ENCODE measurements around the gene LRP1B. TPM values are rescaled to one million over a fixed set of nuclear protein-coding genes. Genes with fewer than 3 reads are reported as not detected.
"Not testable (repeated sequence)": the region's sequence is repeated elsewhere in the genome, so short reads cannot be mapped to it uniquely, and the experiment has no call there.

The LRP1B gene
- total and polyA plus RNA-seq, 7 experiments from 2014 or later: 0.10 TPM; not detected in 6

DNA sequence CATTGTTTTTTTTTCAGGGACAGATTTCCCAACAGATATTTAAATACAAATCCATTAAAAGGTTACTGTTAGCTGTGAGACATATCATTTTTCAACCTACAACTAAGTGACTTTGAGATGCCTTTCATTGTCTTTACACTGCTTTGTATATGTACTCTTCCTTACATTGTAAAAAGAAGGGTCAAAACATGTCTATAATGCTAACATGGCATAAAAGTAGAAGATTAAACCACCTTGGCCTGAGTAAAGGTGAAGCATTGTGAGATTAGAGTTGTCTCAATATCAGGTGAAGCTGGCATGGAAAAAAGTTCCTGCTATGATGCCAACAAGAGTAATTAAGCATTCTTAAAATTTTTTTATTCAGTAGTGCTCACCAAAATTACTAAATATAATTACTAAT lies 1842.1 kb downstream of the LRP1B start:
- Histone ChIP-seq H3K27ac (ENCODE audit: low read depth, low read length) (no peak overlapping the region), H3K36me3 (ENCODE audit: control insufficient read depth in 2 of 3, insufficient read depth in 3 of 3, low read length in 3 of 3) (no peaks in the 10 kb centered on the region), H3K4me3 (ENCODE audit: low read length) (no peak overlapping the region), H3K27me3 (ENCODE audit: control insufficient read depth in 2 of 2, insufficient read depth in 2 of 2, low read length in 2 of 2) (no peaks in the 10 kb centered on the region), H3K9me3 (ENCODE audit: control insufficient read depth in 2 of 3, low read length in 3 of 3) (no peaks in the 10 kb centered on the region), H3K4me1 (ENCODE audit: control insufficient read depth in 2 of 2, insufficient read depth in 2 of 2, low read length in 2 of 2) (no peaks in the 10 kb centered on the region)
- Mint-ChIP-seq H3K4me3 (no peak overlapping the region), H3K27me3 (no peaks in the 10 kb centered on the region), H3K36me3 (no peaks in the 10 kb centered on the region), H3K9me3 (peaks cover 0 to 10% (median 4%) of the 10 kb centered on the region in 11 donors), H3K4me1 (no peaks in the 10 kb centered on the region), H3K27ac (no peak overlapping the region)
- intact Hi-C loops (cut with micrococcal nuclease): no loop called here
- ATAC-seq (no peak), DNase-seq (no peak)
- POLR2A ChIA-PET: no interaction called here
- CTCF ChIA-PET: no interaction called here

DNA sequence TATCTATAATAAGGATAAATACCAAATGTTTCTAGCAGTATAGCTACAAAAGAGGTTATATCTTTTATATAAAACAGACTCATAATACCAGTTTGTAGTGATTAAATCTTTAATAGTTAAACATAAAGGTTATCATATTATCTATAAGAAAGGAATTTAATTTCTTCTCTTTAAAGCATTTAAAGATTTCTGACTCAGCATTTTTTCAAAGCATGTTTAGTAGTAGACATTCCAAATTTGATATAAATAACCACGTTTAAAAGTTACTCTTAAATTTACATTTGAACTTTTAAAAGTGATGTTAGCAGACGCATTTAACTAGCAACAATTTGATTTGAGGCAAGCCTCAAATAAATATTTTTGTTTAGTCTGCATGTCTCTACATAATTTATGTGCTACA lies 1842.6 kb downstream of the LRP1B start:
- ATAC-seq: no peak
- POLR2A ChIA-PET: no interaction called here

DNA sequence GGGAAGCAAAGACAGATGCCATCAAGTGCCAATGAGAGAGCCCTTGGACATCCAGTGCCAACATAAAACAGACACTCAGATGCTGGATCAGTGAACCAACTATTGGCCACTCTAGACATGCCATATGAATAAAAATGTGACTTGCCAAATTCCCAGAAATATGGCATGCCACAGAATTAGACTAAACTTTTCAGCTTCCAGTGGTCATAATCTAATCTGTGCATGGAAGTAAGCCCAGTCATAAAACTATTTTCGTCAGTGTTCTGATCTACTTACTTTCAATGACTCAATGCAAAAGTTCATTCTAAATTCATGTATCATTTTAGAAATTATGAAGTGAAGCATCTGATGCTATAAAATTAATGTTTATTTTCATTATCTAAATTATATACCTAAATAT lies 1844.4 kb downstream of the LRP1B start:
- Mint-ChIP-seq H3K36me3 (no peaks in the 10 kb centered on the region), H3K9me3 (peaks cover 0 to 8% (median 1%) of the 10 kb centered on the region in 11 donors)
- ATAC-seq: no peak

More for the DNA sequence above, 1842.6 kb downstream of the LRP1B start:
- Histone ChIP-seq H3K27me3 (ENCODE audit: control insufficient read depth in 2 of 2, insufficient read depth in 2 of 2, low read length in 2 of 2) (no peaks in the 10 kb centered on the region), H3K9me3 (ENCODE audit: control insufficient read depth in 2 of 3, low read length in 3 of 3) (no peaks in the 10 kb centered on the region), H3K4me3 (ENCODE audit: low read length) (no peak overlapping the region), H3K36me3 (ENCODE audit: control insufficient read depth in 2 of 3, insufficient read depth in 3 of 3, low read length in 3 of 3) (no peaks in the 10 kb centered on the region), H3K4me1 (ENCODE audit: control insufficient read depth in 2 of 2, insufficient read depth in 2 of 2, low read length in 2 of 2) (no peaks in the 10 kb centered on the region), H3K27ac (ENCODE audit: low read depth, low read length) (no peak overlapping the region)
- Mint-ChIP-seq H3K9me3 (peaks cover 0 to 10% (median 4%) of the 10 kb centered on the region in 11 donors), H3K27me3 (no peaks in the 10 kb centered on the region), H3K4me3 (no peak overlapping the region), H3K4me1 (no peaks in the 10 kb centered on the region), H3K36me3 (no peaks in the 10 kb centered on the region), H3K27ac (no peak overlapping the region)
- no peak for DNase-seq
- CTCF ChIA-PET: no interaction called here
- intact Hi-C loops (cut with micrococcal nuclease): no loop called here

DNA sequence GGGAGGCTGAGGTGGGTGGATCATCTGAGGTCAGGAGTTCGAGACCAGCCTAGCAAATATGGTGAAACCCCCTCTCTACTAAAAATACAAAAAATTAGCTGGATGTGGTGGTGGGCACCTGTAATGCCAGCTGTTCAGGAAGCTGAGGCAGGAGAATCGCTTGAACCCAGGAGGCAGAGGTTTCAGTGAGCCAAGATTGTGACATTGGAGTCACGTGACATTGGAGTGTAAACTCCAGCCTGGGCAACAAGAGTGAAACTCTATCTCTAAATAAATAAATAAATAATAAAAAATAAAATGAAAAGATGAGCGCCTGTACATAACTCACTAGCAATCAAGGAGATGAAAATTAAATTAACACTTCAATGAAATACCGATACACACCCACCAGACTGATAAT lies 1853.5 kb downstream of the LRP1B start:
- CTCF ChIA-PET; intact Hi-C loops (cut with micrococcal nuclease); H3K4me1 Mint-ChIP-seq; DNase-seq; H3K4me3 ChIP-seq (ENCODE audit: low read length); ATAC-seq; H3K27ac Mint-ChIP-seq; POLR2A ChIA-PET; H3K27ac ChIP-seq (ENCODE audit: low read depth, low read length); H3K36me3 ChIP-seq (ENCODE audit: control insufficient read depth in 2 of 3, insufficient read depth in 3 of 3, low read length in 3 of 3); H3K27me3 Mint-ChIP-seq; H3K27me3 ChIP-seq (ENCODE audit: control insufficient read depth in 2 of 2, insufficient read depth in 2 of 2, low read length in 2 of 2); H3K36me3 Mint-ChIP-seq; H3K9me3 ChIP-seq (ENCODE audit: control insufficient read depth in 2 of 3, low read length in 3 of 3); H3K4me3 Mint-ChIP-seq; H3K4me1 ChIP-seq (ENCODE audit: control insufficient read depth in 2 of 2, insufficient read depth in 2 of 2, low read length in 2 of 2): not testable (repeated sequence)
- peaks cover 0 to 24% (median 5%) of the 10 kb centered on the region in 11 donors for H3K9me3 Mint-ChIP-seq

More for the DNA sequence above, 1844.4 kb downstream of the LRP1B start:
- H3K36me3 ChIP-seq (ENCODE audit: control insufficient read depth in 2 of 3, insufficient read depth in 3 of 3, low read length in 3 of 3): no peaks in the 10 kb centered on the region
- no peak for DNase-seq
- no peaks in the 10 kb centered on the region for H3K27me3 ChIP-seq (ENCODE audit: control insufficient read depth in 2 of 2, insufficient read depth in 2 of 2, low read length in 2 of 2)
- H3K4me3 ChIP-seq (ENCODE audit: low read length): no peak overlapping the region
- Mint-ChIP-seq H3K27me3 (no peaks in the 10 kb centered on the region), H3K27ac (no peak overlapping the region), H3K4me1 (no peaks in the 10 kb centered on the region), H3K4me3 (no peak overlapping the region)
- CTCF ChIA-PET: no interaction called here
- H3K27ac ChIP-seq (ENCODE audit: low read depth, low read length): no peak overlapping the region
- H3K9me3 ChIP-seq (ENCODE audit: control insufficient read depth in 2 of 3, low read length in 3 of 3): no peaks in the 10 kb centered on the region
- H3K4me1 ChIP-seq (ENCODE audit: control insufficient read depth in 2 of 2, insufficient read depth in 2 of 2, low read length in 2 of 2): no peaks in the 10 kb centered on the region
- POLR2A ChIA-PET: no interaction called here
- intact Hi-C loops (cut with micrococcal nuclease): no loop called here

DNA sequence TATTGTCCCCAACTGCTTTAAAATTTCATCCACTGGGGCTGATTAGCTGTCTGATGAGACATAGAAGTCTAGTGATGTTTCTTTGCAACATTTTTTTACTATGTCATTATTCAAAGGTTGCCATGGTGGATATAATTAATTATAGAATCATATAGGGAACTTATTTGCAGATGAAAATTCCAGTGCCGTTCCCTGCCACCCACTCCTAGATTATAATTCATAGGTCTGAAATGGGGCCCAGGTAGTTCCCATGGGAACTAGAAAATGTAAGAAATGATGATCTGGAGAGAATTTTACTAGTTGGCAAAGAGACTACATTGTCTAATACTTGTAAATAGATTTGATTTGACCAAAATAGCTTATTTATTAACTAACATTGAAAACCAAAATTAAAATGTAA lies 1854.2 kb downstream of the LRP1B start:
- ChIA-PET CTCF (no interaction called here), POLR2A (no interaction called here)
- Histone ChIP-seq H3K4me3 (ENCODE audit: low read length) (no peak overlapping the region), H3K4me1 (ENCODE audit: control insufficient read depth in 2 of 2, insufficient read depth in 2 of 2, low read length in 2 of 2) (no peaks in the 10 kb centered on the region), H3K27me3 (ENCODE audit: control insufficient read depth in 2 of 2, insufficient read depth in 2 of 2, low read length in 2 of 2) (no peaks in the 10 kb centered on the region), H3K27ac (ENCODE audit: low read depth, low read length) (no peak overlapping the region), H3K36me3 (ENCODE audit: control insufficient read depth in 2 of 3, insufficient read depth in 3 of 3, low read length in 3 of 3) (no peaks in the 10 kb centered on the region), H3K9me3 (ENCODE audit: control insufficient read depth in 2 of 3, low read length in 3 of 3) (no peaks in the 10 kb centered on the region)
- Mint-ChIP-seq H3K9me3 (peaks cover 0 to 24% (median 5%) of the 10 kb centered on the region in 11 donors), H3K27me3 (no peaks in the 10 kb centered on the region), H3K36me3 (no peaks in the 10 kb centered on the region), H3K4me3 (no peak overlapping the region), H3K4me1 (no peaks in the 10 kb centered on the region), H3K27ac (no peak overlapping the region)
- intact Hi-C loops (cut with micrococcal nuclease): no loop called here
- ATAC-seq (no peak), DNase-seq (no peak)

DNA sequence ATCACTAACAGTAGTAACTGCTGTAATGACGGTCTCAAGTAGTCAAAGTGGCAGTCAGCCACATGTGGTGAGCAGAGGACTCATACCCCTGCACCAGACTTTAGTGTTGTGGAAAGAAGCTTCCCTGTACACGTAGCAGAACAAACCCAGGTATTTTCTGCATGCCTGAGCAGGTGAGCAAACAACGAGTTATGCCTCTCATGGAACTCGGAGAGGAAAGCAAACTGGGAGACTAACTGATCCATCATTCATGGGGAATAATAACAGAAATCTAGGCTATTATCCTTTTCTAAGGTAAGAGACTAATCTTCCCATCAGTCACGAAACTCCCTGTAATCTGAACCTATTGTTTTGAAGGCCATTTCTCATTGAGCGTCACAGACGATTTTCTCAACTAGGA lies 1855.4 kb downstream of the LRP1B start:
- Histone ChIP-seq H3K4me1 (ENCODE audit: control insufficient read depth in 2 of 2, insufficient read depth in 2 of 2, low read length in 2 of 2) (no peaks in the 10 kb centered on the region), H3K4me3 (ENCODE audit: low read length) (no peak overlapping the region), H3K27ac (ENCODE audit: low read depth, low read length) (no peak overlapping the region), H3K36me3 (ENCODE audit: control insufficient read depth in 2 of 3, insufficient read depth in 3 of 3, low read length in 3 of 3) (no peaks in the 10 kb centered on the region), H3K27me3 (ENCODE audit: control insufficient read depth in 2 of 2, insufficient read depth in 2 of 2, low read length in 2 of 2) (no peaks in the 10 kb centered on the region), H3K9me3 (ENCODE audit: control insufficient read depth in 2 of 3, low read length in 3 of 3) (no peaks in the 10 kb centered on the region)
- no peak overlapping the region for H3K4me3 Mint-ChIP-seq
- POLR2A ChIA-PET: no interaction called here
- DNase-seq: no peak
- no peak overlapping the region for H3K27ac Mint-ChIP-seq
- intact Hi-C loops (cut with micrococcal nuclease): no loop called here
- peaks cover 0 to 16% (median 5%) of the 10 kb centered on the region in 11 donors for H3K9me3 Mint-ChIP-seq
- CTCF ChIA-PET: no interaction called here
- ATAC-seq: no peak
- no peaks in the 10 kb centered on the region for H3K27me3 Mint-ChIP-seq
- H3K36me3 Mint-ChIP-seq: no peaks in the 10 kb centered on the region
- H3K4me1 Mint-ChIP-seq: no peaks in the 10 kb centered on the region

DNA sequence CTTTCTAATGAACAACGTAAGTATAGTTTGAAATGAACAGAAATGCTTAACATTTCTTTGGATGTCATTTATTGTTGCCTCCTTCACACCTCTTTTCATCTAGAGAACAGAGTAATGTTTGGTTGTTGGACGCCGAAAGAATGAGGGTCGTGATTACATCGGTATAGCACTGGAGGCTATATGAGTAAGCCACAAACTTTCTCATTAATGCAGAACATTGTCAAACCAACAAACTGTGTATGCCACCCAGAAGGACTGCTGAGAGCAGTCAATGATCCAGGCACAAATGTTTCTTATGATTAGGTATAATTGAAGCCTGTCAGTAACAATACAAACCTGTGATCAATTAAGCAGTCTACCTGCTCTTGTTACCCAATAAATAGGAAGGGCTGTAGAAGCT lies 1855.9 kb downstream of the LRP1B start:
- no peaks in the 10 kb centered on the region for H3K4me1 ChIP-seq (ENCODE audit: control insufficient read depth in 2 of 2, insufficient read depth in 2 of 2, low read length in 2 of 2)
- Mint-ChIP-seq H3K9me3 (peaks cover 0 to 13% (median 4%) of the 10 kb centered on the region in 11 donors), H3K4me3 (no peak overlapping the region), H3K27ac (no peak overlapping the region), H3K36me3 (no peaks in the 10 kb centered on the region), H3K27me3 (no peaks in the 10 kb centered on the region), H3K4me1 (no peaks in the 10 kb centered on the region)
- ChIA-PET POLR2A (no interaction called here), CTCF (no interaction called here)
- DNase-seq (no peak), ATAC-seq (no peak)
- no peaks in the 10 kb centered on the region for H3K27me3 ChIP-seq (ENCODE audit: control insufficient read depth in 2 of 2, insufficient read depth in 2 of 2, low read length in 2 of 2)
- no peaks in the 10 kb centered on the region for H3K36me3 ChIP-seq (ENCODE audit: control insufficient read depth in 2 of 3, insufficient read depth in 3 of 3, low read length in 3 of 3)
- H3K4me3 ChIP-seq (ENCODE audit: low read length): no peak overlapping the region
- H3K27ac ChIP-seq (ENCODE audit: low read depth, low read length): no peak overlapping the region
- H3K9me3 ChIP-seq (ENCODE audit: control insufficient read depth in 2 of 3, low read length in 3 of 3): no peaks in the 10 kb centered on the region
- intact Hi-C loops (cut with micrococcal nuclease): no loop called here

All from naive thymus-derived CD4-positive, alpha-beta T cell (primary cell).